Spleen (tissue), 11 donors: ENCODE measurements around the gene KIF16B. TPM values are rescaled to one million over a fixed set of nuclear protein-coding genes. Genes with fewer than 3 reads are reported as not detected.

Experiments
- DNase-seq: peaks from one replicate; pipeline ENCODE4 v3.0.0-alpha.2; 2020
- H3K27ac ChIP-seq, 8 donors: fragments of 200-600 bp; sonication (generic) in 7 of 8; 1 replicate in 4 of 8; 2 replicates in 4 of 8; pipeline versions ENCODE4 v1.5.0 to v1.8.0; 2016 to 2021; ENCODE audit warnings: inconsistent platforms in 4 of 8, mild to moderate bottlenecking in 4 of 8, moderate library complexity in 1 of 8
- H3K27me3 ChIP-seq, 7 donors: fragments of 200-600 bp; sonication (generic) in 6 of 7; replicated peaks in 1 of 7; 1 replicate in 4 of 7; 2 replicates in 3 of 7; pipeline versions ENCODE4 v1.5.0 to v1.8.0; 2016 to 2021; ENCODE audit warnings: inconsistent platforms in 3 of 7, mild to moderate bottlenecking in 1 of 7
- H3K36me3 ChIP-seq, 6 donors: fragments of 200-600 bp; sonication (generic) in 5 of 6; 1 replicate in 4 of 6; 2 replicates in 2 of 6; pipeline versions ENCODE4 v1.5.0 to v1.8.0; 2016 to 2021; ENCODE audit warnings: inconsistent platforms in 2 of 6
- H3K4me1 ChIP-seq, 6 donors: fragments of 200-600 bp; sonication (generic) in 5 of 6; 1 replicate in 3 of 6; 2 replicates in 3 of 6; pipeline versions ENCODE4 v1.5.0 to v1.8.0; 2016 to 2021; ENCODE audit warnings: inconsistent platforms in 3 of 6
- H3K4me3 ChIP-seq, 8 donors: fragments of 200-600 bp; sonication (generic) in 7 of 8; 1 replicate in 4 of 8; 2 replicates in 4 of 8; pipeline versions ENCODE4 v1.5.0 to v1.8.0; 2016 to 2021; ENCODE audit warnings: inconsistent platforms in 4 of 8, mild to moderate bottlenecking in 4 of 8, moderate library complexity in 2 of 8
- H3K9me3 ChIP-seq, 8 donors: fragments of 200-600 bp; sonication (generic) in 7 of 8; 1 replicate in 4 of 8; 2 replicates in 4 of 8; pipeline versions ENCODE4 v1.5.0 to v1.8.0; 2016 to 2021; ENCODE audit warnings: inconsistent platforms in 4 of 8
- POLR2A ChIP-seq, 3 donors: fragments of 450-650 bp; IDR thresholded peaks; one replicate each; pipeline ENCODE4 v1.5.1; 2017; ENCODE audit warnings: antibody characterized with exemption in 3 of 3, mild to moderate bottlenecking in 1 of 3
- POLR2AphosphoS5 ChIP-seq, 3 donors: sonication (generic); formaldehyde crosslinking; IDR thresholded peaks; one replicate each; pipeline ENCODE4 v1.5.1; 2017; ENCODE audit warnings: antibody characterized with exemption in 3 of 3
- WGBS, 5 donors: extraction: QIAGEN DNeasy Blood & Tissue Kit in 3 of 5; methylation state at CpG; one replicate each; pipeline versions ENCODE4 v1.1.5 to v1.1.7; 2013 to 2018; 5-methylcytosine and 5-hydroxymethylcytosine counted together
- intact Hi-C: fragments of 100-400 bp; cut with DNase I; formaldehyde crosslinking; loops from one replicate; pipeline ENCODE4 v1.15.0; 2023; ENCODE audit warnings: low total_unique reads
- polyA plus RNA-seq, 3 donors: library from polyadenylated mRNA; stranded (reverse); fragments of 200-250 nt; gene quantifications; one replicate each; pipeline ENCODE4 v1.2.1, GENCODE V29; 2013
- total RNA-seq, 7 donors: library from RNA; depleted of rRNA in 3 of 7; stranded (reverse); fragments of >200 nt in 3 of 7; fragmentation: NEBNext Ultra II Directional in 4 of 7; extraction: Animal tissue kit (Norgen Biotek cat#: 25700) in 4 of 7; gene quantifications; one replicate each; pipeline versions ENCODE4 v1.1.0 to v1.2.1, GENCODE V29; 2016 to 2021
- TF ChIP-seq, protein P1 (sequence below), 11 experiments: fragments of 200-600 bp in 7 of 11; fragments of 450-650 bp in 4 of 11; sonication (generic) in 4 of 11; IDR thresholded peaks in 8 of 11; conservative IDR thresholded peaks in 3 of 11; 1 replicate in 7 of 11; 2 replicates in 4 of 11; pipeline versions ENCODE4 v1.4.0 to v1.8.0; 2016 to 2021; ENCODE audit warnings: antibody characterized with exemption in 11 of 11, inconsistent platforms in 4 of 11, mild to moderate bottlenecking in 1 of 11
- donor health status: healthy with polysubstance abuse.
- donor health status: DM: no; HTN: no; CAD: no; lungs with moderate emphysema.
- donor health status: DM: no; HTN: no; CAD: no.
- donor health status: Bipolar disorder and iron deficiency.
- donor health status: healthy.
- donor health status: DM: no; HTN: no; CAD: no.
- donor health status: DM: yes; HTN: yes; CAD: no.

Gene KIF16B
- total and polyA plus RNA-seq, 10 donors: 3.0 to 30.1 (median 21.2) TPM

DNA sequence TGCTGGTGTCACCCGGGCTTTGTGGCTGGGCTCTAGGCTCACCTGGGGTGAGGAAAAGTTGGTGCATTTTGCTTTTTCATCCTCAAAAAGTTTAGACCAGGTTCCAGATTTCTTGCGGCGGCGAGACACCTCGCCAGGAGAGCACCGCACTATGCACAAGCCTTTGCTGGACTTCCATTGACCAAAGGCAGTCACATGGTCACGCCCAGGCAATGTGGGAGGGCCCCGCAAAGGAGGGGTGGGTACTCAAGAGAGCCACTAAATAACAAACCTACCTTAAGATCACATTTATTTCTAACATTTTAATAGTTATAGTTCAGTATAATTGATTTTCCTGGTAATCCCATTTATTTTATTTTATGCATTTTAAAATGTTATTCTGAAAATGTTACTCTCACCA is 3.0 kb upstream of the KIF16B start:
- Histone ChIP-seq H3K4me1 (peaks cover 26 to 48% (median 38%) of the 10 kb centered on the region in 6 donors), H3K9me3 (no peaks in the 10 kb centered on the region), H3K27me3 (no peaks in the 10 kb centered on the region), H3K36me3 (no peaks in the 10 kb centered on the region), H3K4me3 (no peak overlapping the region), H3K27ac (no peak overlapping the region)
- TF ChIP-seq, protein P1, sequence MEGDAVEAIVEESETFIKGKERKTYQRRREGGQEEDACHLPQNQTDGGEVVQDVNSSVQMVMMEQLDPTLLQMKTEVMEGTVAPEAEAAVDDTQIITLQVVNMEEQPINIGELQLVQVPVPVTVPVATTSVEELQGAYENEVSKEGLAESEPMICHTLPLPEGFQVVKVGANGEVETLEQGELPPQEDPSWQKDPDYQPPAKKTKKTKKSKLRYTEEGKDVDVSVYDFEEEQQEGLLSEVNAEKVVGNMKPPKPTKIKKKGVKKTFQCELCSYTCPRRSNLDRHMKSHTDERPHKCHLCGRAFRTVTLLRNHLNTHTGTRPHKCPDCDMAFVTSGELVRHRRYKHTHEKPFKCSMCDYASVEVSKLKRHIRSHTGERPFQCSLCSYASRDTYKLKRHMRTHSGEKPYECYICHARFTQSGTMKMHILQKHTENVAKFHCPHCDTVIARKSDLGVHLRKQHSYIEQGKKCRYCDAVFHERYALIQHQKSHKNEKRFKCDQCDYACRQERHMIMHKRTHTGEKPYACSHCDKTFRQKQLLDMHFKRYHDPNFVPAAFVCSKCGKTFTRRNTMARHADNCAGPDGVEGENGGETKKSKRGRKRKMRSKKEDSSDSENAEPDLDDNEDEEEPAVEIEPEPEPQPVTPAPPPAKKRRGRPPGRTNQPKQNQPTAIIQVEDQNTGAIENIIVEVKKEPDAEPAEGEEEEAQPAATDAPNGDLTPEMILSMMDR (IDR thresholded peaks at IDR 0.05 in 8 of 11, conservative IDR thresholded peaks at IDR 0.05 in 3 of 11): no peak
- TF ChIP-seq POLR2A (IDR thresholded peaks at IDR 0.05): no peak
- no peak for TF ChIP-seq POLR2AphosphoS5 (IDR thresholded peaks at IDR 0.05)
- WGBS, 5 donors: 92 to 97% (median 96%) methylated on average over 8 of the region's 8 CpGs
- DNase-seq: no peak
- intact Hi-C loops: no loop called here

DNA sequence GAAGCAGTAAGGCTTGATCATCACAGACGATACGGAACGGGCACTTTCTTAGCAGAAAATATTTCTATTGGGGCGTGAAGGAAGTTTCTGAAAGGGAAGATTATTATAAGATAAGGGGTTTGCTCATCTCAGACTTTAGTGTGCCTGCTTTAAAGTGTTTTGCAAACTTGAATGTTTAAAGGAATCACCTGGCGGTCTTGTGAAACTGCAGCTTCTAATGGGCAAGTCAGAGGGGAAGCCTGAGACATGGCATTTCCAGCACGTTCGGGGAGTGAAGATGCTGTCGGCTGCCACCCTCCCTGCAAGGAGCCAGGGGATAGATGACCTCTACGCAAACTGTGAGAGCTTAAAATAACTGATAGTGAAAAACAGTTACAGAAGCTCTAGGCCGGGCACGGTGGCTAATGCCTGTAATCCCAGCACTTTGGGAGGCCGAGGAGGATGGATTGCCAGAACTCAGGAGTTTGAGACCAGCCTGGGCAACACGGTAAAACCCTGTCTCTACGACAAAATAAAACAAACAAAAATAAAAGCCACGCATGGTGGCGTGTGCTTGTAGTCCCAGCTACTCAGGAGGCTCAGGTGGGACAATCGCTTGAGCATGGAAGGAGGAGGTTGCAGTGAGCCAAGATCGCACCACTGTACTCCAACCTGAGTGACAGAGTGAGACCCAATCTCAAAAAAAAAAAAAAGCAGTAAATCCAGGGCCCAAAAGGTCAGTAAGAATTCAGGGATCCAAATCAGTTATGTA is 2.3 kb upstream of the KIF16B start:
- Histone ChIP-seq H3K36me3 (no peaks in the 10 kb centered on the region), H3K4me3 (peak overlapping the region; percentile 16 to 93 (median 54)), H3K27ac (peak overlapping the region in 5 of 8 donors; percentile 49 to 86 (median 71)), H3K4me1 (peaks cover 26 to 52% (median 40%) of the 10 kb centered on the region in 6 donors), H3K9me3 (no peaks in the 10 kb centered on the region), H3K27me3 (no peaks in the 10 kb centered on the region)
- intact Hi-C loops: no loop called here
- 40 to 49% (median 44%) methylated on average over 18 of the region's 18 CpGs for WGBS, 5 donors
- DNase-seq: no peak
- TF ChIP-seq, protein P1 (IDR thresholded peaks at IDR 0.05 in 8 of 11, conservative IDR thresholded peaks at IDR 0.05 in 3 of 11): no peak
- TF ChIP-seq POLR2AphosphoS5 (IDR thresholded peaks at IDR 0.05) (no peak), POLR2A (IDR thresholded peaks at IDR 0.05) (no peak)

DNA sequence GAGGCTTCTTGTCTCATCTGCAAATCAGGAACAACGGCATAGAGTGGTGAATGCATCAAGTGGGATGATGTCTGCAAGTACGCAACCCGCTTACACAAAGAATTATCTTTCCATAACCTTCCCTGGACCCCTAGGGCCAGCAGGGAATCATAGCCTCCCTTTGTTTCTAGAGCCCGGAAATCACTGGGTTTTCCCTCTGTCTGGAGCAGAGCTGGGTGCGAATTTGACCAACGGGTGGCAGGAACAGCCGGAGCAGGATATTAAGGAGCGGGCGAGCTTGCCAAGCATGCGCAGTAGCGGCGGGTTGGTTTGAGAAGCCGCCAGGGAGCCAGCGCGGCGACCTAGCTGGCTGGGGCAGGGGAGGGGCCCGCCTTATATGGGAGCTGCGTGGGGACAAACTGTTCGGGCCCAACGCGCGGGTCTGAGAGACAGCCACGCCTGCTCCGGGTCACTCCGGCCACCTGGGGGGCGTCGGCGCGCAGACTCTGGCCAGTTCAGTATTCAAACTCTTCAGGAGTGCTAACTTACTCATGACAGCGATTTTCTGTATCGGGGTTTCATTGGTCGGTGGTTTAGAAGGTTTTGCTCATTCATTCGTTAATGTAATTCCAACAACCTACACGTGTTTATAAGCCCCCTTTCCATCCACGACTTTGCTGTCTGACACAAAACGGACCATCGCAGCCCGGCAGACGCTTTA is 1.6 kb upstream of the KIF16B start:
- intact Hi-C loops: no loop called here
- peak overlapping the region in 6 of 8 donors; percentile 49 to 86 (median 68) for H3K27ac ChIP-seq
- TF ChIP-seq POLR2A (IDR thresholded peaks at IDR 0.05) (no peak), POLR2AphosphoS5 (IDR thresholded peaks at IDR 0.05) (peak; percentile 46 to 76 (median 64))
- TF ChIP-seq, protein P1 (IDR thresholded peaks at IDR 0.05 in 8 of 11, conservative IDR thresholded peaks at IDR 0.05 in 3 of 11): no peak
- H3K4me1 ChIP-seq: peaks cover 26 to 60% (median 42%) of the 10 kb centered on the region in 6 donors
- DNase-seq: peak; percentile 96
- no peaks in the 10 kb centered on the region for H3K9me3 ChIP-seq
- peak overlapping the region; percentile 16 to 93 (median 54) for H3K4me3 ChIP-seq
- WGBS, 5 donors: 7 to 21% (median 7%) methylated on average over 13 to 39 of the region's 39 CpGs
- H3K27me3 ChIP-seq: no peaks in the 10 kb centered on the region
- H3K36me3 ChIP-seq: no peaks in the 10 kb centered on the region

DNA sequence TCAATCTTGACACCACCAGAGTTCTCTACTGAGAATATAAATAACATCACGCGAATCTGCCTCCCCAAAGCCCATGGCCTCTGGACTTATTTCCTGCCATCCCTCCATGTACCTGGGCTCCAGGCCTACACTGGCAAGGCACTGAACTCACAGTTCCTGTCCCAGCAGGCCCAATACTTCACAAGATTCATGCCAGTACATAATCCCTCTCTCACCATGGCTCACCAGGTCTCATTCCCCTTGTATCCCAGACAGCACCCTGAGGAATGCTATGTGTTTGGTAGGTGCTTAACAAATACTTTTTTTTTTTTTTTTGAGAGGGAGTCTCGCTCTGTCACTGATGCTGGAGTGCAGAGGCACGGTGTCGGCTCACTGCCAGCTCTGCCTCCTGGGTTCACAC is 1.9 kb downstream of the KIF16B start:
- no peaks in the 10 kb centered on the region for H3K9me3 ChIP-seq
- 86 to 99% (median 95%) methylated on average over 5 of the region's 5 CpGs for WGBS, 5 donors
- H3K36me3 ChIP-seq: no peaks in the 10 kb centered on the region
- H3K27me3 ChIP-seq: no peaks in the 10 kb centered on the region
- peaks cover 29 to 70% (median 46%) of the 10 kb centered on the region in 6 donors for H3K4me1 ChIP-seq
- no peak for DNase-seq
- intact Hi-C loops: no loop called here
- H3K4me3 ChIP-seq: no peak overlapping the region
- no peak overlapping the region for H3K27ac ChIP-seq
- TF ChIP-seq POLR2AphosphoS5 (IDR thresholded peaks at IDR 0.05) (no peak), POLR2A (IDR thresholded peaks at IDR 0.05) (no peak)
- TF ChIP-seq, protein P1 (IDR thresholded peaks at IDR 0.05 in 8 of 11, conservative IDR thresholded peaks at IDR 0.05 in 3 of 11): no peak
